ENCODE measurements around the gene GSS.

The GSS gene

DNA sequence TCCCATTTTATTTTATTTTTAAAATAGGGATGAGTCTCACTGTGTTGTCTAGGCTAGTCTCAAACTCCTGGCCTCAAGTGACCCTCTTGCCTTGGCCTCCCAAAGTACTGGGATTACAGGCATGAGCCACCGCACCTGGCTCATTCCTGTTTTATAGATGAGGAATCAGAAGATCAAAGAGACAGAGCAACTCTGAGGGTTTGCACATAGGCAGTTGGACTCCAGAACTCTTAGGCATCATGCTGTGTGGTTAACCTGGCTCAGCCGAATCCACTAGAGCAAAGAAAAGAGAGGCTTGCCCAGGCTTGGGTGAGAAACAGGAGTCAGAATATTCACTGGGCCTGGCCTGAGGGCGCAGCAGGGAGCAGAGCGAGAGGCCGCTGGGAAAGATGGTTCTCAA lies 9.4 kb upstream of the GSS start:
- no peaks in the 10 kb centered on the region for H3K27me3 ChIP-seq (ENCODE audit: control insufficient read depth, insufficient read depth, low read length)
- H3K4me2 ChIP-seq (ENCODE audit: low read length), result no peak overlapping the region
- TF ChIP-seq CTCF (IDR thresholded peaks at IDR 0.05), result no peak
- H3K4me1 ChIP-seq, result peaks cover 4% of the 10 kb centered on the region
- H2AFZ ChIP-seq, result no peak overlapping the region
- no peaks in the 10 kb centered on the region for H3K79me2 ChIP-seq
- no peaks in the 10 kb centered on the region for H3K36me3 ChIP-seq (ENCODE audit: control insufficient read depth, insufficient read depth, low read length)
- H3K9me3 ChIP-seq (ENCODE audit: control insufficient read depth, low read length), result no peaks in the 10 kb centered on the region
- H3K4me3 ChIP-seq (ENCODE audit: low read depth, low read length), result no peak overlapping the region
- no peak overlapping the region for H3K9ac ChIP-seq
- H3K27ac ChIP-seq, result no peak overlapping the region

- H3K27me3 ChIP-seq (ENCODE audit: control insufficient read depth, insufficient read depth, low read length), result no peaks in the 10 kb centered on the region
- no peak overlapping the region for H3K4me3 ChIP-seq (ENCODE audit: low read depth, low read length)
- H3K36me3 ChIP-seq (ENCODE audit: control insufficient read depth, insufficient read depth, low read length), result no peaks in the 10 kb centered on the region
- no peaks in the 10 kb centered on the region for H3K9me3 ChIP-seq (ENCODE audit: control insufficient read depth, low read length)
- H3K4me1 ChIP-seq, result peaks cover 4% of the 10 kb centered on the region
- H3K27ac ChIP-seq, result peak overlapping the region; percentile 33
- peak overlapping the region; percentile 40 for H3K4me2 ChIP-seq (ENCODE audit: low read length)
- peak overlapping the region; percentile 13 for H2AFZ ChIP-seq
- H3K9ac ChIP-seq, result no peak overlapping the region
- H3K79me2 ChIP-seq, result no peaks in the 10 kb centered on the region
- no peak for TF ChIP-seq CTCF (IDR thresholded peaks at IDR 0.05)
These were observed 8.9 kb upstream of the GSS start for GRCh38 chr20:34964486-34964885.

- no peak overlapping the region for H3K9ac ChIP-seq
These were observed 1.3 kb upstream of the GSS start for GRCh38 chr20:34956751-34957472.

DNA sequence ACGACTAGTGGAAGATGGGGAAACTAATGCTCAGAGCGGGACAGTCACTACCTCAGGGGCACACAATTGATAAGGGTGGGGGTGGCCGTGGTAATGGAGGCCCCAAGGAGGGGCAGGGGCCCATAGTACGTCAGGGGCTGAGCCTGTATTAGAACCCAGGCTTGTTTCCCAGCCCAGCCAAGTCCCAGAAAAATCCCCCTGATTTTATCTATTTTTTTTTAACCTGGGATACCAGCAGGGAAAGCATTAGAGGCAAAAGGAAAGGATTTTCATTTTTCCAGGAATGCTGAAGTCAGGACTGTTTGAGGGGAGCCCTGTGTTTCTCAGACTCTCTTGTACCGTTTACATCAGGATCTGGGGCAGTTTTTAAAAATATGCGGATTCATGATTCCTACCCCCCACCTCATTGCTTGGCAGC lies 444 bp upstream of the GSS start:
- TF ChIP-seq CTCF (IDR thresholded peaks at IDR 0.05), result peak; percentile 2
- Histone ChIP-seq H3K4me1 (peaks cover 9% of the 10 kb centered on the region), H3K9ac (peak overlapping the region; percentile 84), H3K27me3 (ENCODE audit: control insufficient read depth, insufficient read depth, low read length) (no peaks in the 10 kb centered on the region), H3K4me3 (ENCODE audit: low read depth, low read length) (peak overlapping the region; percentile 89), H3K79me2 (no peaks in the 10 kb centered on the region), H3K4me2 (ENCODE audit: low read length) (peak overlapping the region; percentile 99), H3K36me3 (ENCODE audit: control insufficient read depth, insufficient read depth, low read length) (no peaks in the 10 kb centered on the region), H2AFZ (peak overlapping the region; percentile 100), H3K9me3 (ENCODE audit: control insufficient read depth, low read length) (no peaks in the 10 kb centered on the region), H3K27ac (peak overlapping the region; percentile 94)

More at GRCh38 chr20:34956751-34957472, 1.3 kb upstream of the GSS start:
- H3K27ac ChIP-seq, result no peak overlapping the region
- H3K79me2 ChIP-seq, result no peaks in the 10 kb centered on the region
- H3K36me3 ChIP-seq (ENCODE audit: control insufficient read depth, insufficient read depth, low read length), result no peaks in the 10 kb centered on the region
- no peaks in the 10 kb centered on the region for H3K9me3 ChIP-seq (ENCODE audit: control insufficient read depth, low read length)
- H2AFZ ChIP-seq, result no peak overlapping the region
- no peak overlapping the region for H3K4me2 ChIP-seq (ENCODE audit: low read length)
- H3K4me3 ChIP-seq (ENCODE audit: low read depth, low read length), result no peak overlapping the region
- TF ChIP-seq CTCF (IDR thresholded peaks at IDR 0.05), result no peak
- no peaks in the 10 kb centered on the region for H3K27me3 ChIP-seq (ENCODE audit: control insufficient read depth, insufficient read depth, low read length)
- H3K4me1 ChIP-seq, result peaks cover 9% of the 10 kb centered on the region

GRCh38 chr20:34954904-34955230 lies 739 bp downstream of the GSS start:
- no peak for TF ChIP-seq CTCF (IDR thresholded peaks at IDR 0.05)

More at GRCh38 chr20:34954904-34955230, 739 bp downstream of the GSS start:
- Histone ChIP-seq H3K4me1 (peaks cover 9% of the 10 kb centered on the region), H3K9ac (no peak overlapping the region), H3K4me3 (ENCODE audit: low read depth, low read length) (peak overlapping the region; percentile 89), H3K9me3 (ENCODE audit: control insufficient read depth, low read length) (no peaks in the 10 kb centered on the region), H3K27me3 (ENCODE audit: control insufficient read depth, insufficient read depth, low read length) (no peaks in the 10 kb centered on the region), H3K36me3 (ENCODE audit: control insufficient read depth, insufficient read depth, low read length) (no peaks in the 10 kb centered on the region), H3K79me2 (no peaks in the 10 kb centered on the region), H3K27ac (peak overlapping the region; percentile 94), H2AFZ (peak overlapping the region; percentile 100), H3K4me2 (ENCODE audit: low read length) (peak overlapping the region; percentile 99)
